K562 (cell line): ENCODE measurements around the gene NCOA4.

Source experiments
- ARID4B ChIP-seq: sonication (generic); formaldehyde crosslinking; IDR thresholded peaks from 2 replicates; pipeline ENCODE4 v1.8.0; 2022; ENCODE audit warnings: mild to moderate bottlenecking, missing genetic modification reagents
- ATF1 ChIP-seq, 2 experiments: fragments of 450-650 bp in 1 of 2; IDR thresholded peaks; 2 replicates each; pipeline ENCODE4 v1.6.1; 2016; ENCODE audit warnings: missing compliant biosample characterization in 1 of 2, missing genetic modification characterization in 1 of 2
- BRCA1 ChIP-seq, 2 experiments: fragments of 450-650 bp in 1 of 2; sonication (generic) in 1 of 2; formaldehyde crosslinking in 1 of 2; IDR thresholded peaks; 2 replicates each; pipeline versions ENCODE4 v1.5.0 to v1.6.1; 2017 to 2020; ENCODE audit warnings: mild to moderate bottlenecking in 1 of 2, missing genetic modification reagents in 1 of 2
- CTCF ChIP-seq, 3 experiments: IDR thresholded peaks in 2 of 3; conservative IDR thresholded peaks in 1 of 3; 2 replicates each; pipeline ENCODE4 v1.5.1; 2011 to 2012; ENCODE audit warnings: low read length in 3 of 3, mild to moderate bottlenecking in 3 of 3, control low read depth in 2 of 3, improper control_type of control experiment in 1 of 3, inconsistent platforms in 1 of 3, low read depth in 1 of 3, mixed read lengths in 1 of 3, moderate library complexity in 1 of 3; ENCODE audit not compliant: insufficient read depth in 2 of 3
- EZH2 ChIP-seq: IDR thresholded peaks from 2 replicates; pipeline ENCODE4 v1.6.1; 2012; ENCODE audit warnings: low read depth, mild to moderate bottlenecking, inconsistent platforms, low read length, borderline replicate concordance
- HNRNPLL ChIP-seq: fragments of 200-400 bp; formaldehyde crosslinking; IDR thresholded peaks from 2 replicates; pipeline ENCODE4 v1.6.1; 2017; ENCODE audit warnings: low read length, low read depth, mild to moderate bottlenecking; ENCODE audit not compliant: poor library complexity, severe bottlenecking
- KAT7 ChIP-seq: sonication (generic); formaldehyde crosslinking; IDR thresholded peaks from 2 replicates; pipeline ENCODE4 v1.8.0; 2022; ENCODE audit warnings: missing genetic modification reagents, mild to moderate bottlenecking, borderline replicate concordance
- MBD2 ChIP-seq: sonication (generic); IDR thresholded peaks from 2 replicates; pipeline ENCODE4 v1.6.1; 2016; ENCODE audit warnings: low read depth, borderline replicate concordance
- NR2C2 ChIP-seq, 2 experiments: fragments of 200-800 bp in 1 of 2; sonication (Bioruptor generic) in 1 of 2; sonication (generic) in 1 of 2; formaldehyde crosslinking in 1 of 2; IDR thresholded peaks; 2 replicates each; pipeline versions ENCODE4 v1.6.1 to v1.8.0; 2016 to 2022; ENCODE audit warnings: mild to moderate bottlenecking in 1 of 2, missing compliant biosample characterization in 1 of 2, missing genetic modification characterization in 1 of 2, missing genetic modification reagents in 1 of 2
- POLR2A ChIP-seq: fragments of 450-650 bp; conservative IDR thresholded peaks from 2 replicates; pipeline ENCODE4 v1.6.1; 2016
- REST ChIP-seq, 2 experiments: fragments of 450-650 bp; formaldehyde crosslinking in 1 of 2; IDR thresholded peaks; 2 replicates each; pipeline versions ENCODE4 v1.4.0 to v1.6.1; 2014 to 2020; ENCODE audit warnings: mild to moderate bottlenecking in 2 of 2, borderline replicate concordance in 1 of 2, low read depth in 1 of 2
- SETDB1 ChIP-seq: IDR thresholded peaks from one replicate; pipeline ENCODE4 v1.6.1; 2012; ENCODE audit warnings: low read length, control low read depth, inconsistent platforms
- ZNF263 ChIP-seq: sonication (generic); formaldehyde crosslinking; IDR thresholded peaks from 2 replicates; pipeline ENCODE4 v1.8.0; 2022; ENCODE audit warnings: mild to moderate bottlenecking, missing genetic modification reagents, borderline replicate concordance
- ZNF518B ChIP-seq: fragments of 250-450 bp; sonication (Bioruptor Pico); IDR thresholded peaks from 2 replicates; pipeline ENCODE4 v1.5.0; 2021; ENCODE audit warnings: mild to moderate bottlenecking, moderate library complexity

- TF ChIP-seq HNRNPLL (no peak), CTCF (IDR thresholded peaks at IDR 0.05 in 2 of 3, conservative IDR thresholded peaks at IDR 0.05 in 1 of 3; ENCODE audit: insufficient read depth in 2 of 3, low read depth in 1 of 3, low read length in 3 of 3) (no peak; a peak in 1 of 6 replicates), MBD2 (no peak), KAT7 (CRISPR knock-in tag) (no peak), BRCA1 (IDR thresholded peaks at IDR 0.05) (no peak), BRCA1 (CRISPR knock-in tag; IDR thresholded peaks at IDR 0.05) (no peak), ARID4B (CRISPR knock-in tag) (no peak), REST (IDR thresholded peaks at IDR 0.05; ENCODE audit: borderline replicate concordance) (no peak), REST (CRISPR knock-in tag; IDR thresholded peaks at IDR 0.05; ENCODE audit: low read depth) (no peak), ATF1 (CRISPR knock-in tag; IDR thresholded peaks at IDR 0.05) (no peak), ATF1 (tag; IDR thresholded peaks at IDR 0.05) (no peak), ZNF263 (no peak), NR2C2 (CRISPR knock-in tag; IDR thresholded peaks at IDR 0.05) (no peak), NR2C2 (tag; IDR thresholded peaks at IDR 0.05) (no peak), SETDB1 (no peak), EZH2 (no peak), ZNF518B (no peak), POLR2A (no peak)
Observed at GRCh38 chr10:46069771-46070463, 39.5 kb upstream of the NCOA4 start.
